LNCAP (cell line): ENCODE data around the gene PTPRM.

Experiments
- TF ChIP-seq, protein P1 (sequence below): fragments of 450-650 bp; IDR thresholded peaks from 2 replicates; pipeline ENCODE4 v1.5.1; 2017; ENCODE audit warnings: mild to moderate bottlenecking

PTPRM gene

GRCh38 chr18:7871560-7872456 is 304.7 kb downstream of the PTPRM start:
- TF ChIP-seq, protein P1, sequence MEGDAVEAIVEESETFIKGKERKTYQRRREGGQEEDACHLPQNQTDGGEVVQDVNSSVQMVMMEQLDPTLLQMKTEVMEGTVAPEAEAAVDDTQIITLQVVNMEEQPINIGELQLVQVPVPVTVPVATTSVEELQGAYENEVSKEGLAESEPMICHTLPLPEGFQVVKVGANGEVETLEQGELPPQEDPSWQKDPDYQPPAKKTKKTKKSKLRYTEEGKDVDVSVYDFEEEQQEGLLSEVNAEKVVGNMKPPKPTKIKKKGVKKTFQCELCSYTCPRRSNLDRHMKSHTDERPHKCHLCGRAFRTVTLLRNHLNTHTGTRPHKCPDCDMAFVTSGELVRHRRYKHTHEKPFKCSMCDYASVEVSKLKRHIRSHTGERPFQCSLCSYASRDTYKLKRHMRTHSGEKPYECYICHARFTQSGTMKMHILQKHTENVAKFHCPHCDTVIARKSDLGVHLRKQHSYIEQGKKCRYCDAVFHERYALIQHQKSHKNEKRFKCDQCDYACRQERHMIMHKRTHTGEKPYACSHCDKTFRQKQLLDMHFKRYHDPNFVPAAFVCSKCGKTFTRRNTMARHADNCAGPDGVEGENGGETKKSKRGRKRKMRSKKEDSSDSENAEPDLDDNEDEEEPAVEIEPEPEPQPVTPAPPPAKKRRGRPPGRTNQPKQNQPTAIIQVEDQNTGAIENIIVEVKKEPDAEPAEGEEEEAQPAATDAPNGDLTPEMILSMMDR = no peak

DNA sequence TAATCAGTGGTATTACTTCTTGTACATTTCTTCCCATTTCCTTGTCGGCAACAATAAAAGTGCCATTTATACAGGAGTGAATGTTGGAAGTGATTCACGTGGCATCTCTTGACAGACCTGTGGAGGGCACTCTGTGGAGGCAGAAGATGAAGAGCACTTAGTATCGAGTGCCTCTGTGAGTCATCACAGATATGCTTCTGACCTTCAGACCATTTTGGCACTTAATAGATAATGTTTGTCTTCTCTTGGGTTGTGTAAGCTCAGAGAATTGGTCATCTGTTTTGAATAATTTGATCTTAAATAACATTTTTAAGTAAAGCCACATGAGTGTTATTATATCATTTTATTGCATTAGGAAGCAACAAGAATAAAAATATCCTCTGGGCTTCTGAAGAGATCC is 305.5 kb downstream of the PTPRM start:
- TF ChIP-seq, protein P1 = peak; percentile 43; the same call in 1 of the 2 replicates

GRCh38 chr18:7873316-7873715 is 306.2 kb downstream of the PTPRM start:
- TF ChIP-seq, protein P1 = no peak

- TF ChIP-seq, protein P1 = no peak
Observed at GRCh38 chr18:7876354-7877104, 309.4 kb downstream of the PTPRM start.

- TF ChIP-seq, protein P1 = peak; percentile 43
Observed at GRCh38 chr18:7877609-7878008, 310.5 kb downstream of the PTPRM start.

- TF ChIP-seq, protein P1 = no peak
Observed at GRCh38 chr18:7878265-7879211, 311.4 kb downstream of the PTPRM start.

DNA sequence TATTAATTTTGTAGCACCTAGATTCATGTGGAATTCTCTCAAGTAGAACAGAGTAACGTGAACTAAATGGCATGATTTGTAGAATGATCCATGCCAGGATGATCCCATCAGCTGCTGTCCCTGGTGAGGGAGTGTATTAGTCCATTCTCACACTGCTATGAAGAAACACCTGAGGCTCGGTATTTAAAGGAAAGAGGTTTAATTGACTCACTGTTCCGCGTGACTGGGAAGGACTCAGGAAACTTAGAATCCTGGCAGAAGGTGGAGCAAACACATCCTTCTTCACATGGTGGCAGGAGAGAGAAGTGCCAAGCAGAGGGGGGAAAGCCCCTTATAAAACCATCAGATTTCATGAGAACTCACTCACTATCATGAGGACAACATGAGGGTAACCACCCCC is 312.6 kb downstream of the PTPRM start:
- TF ChIP-seq, protein P1 = no peak
